GM23248 (cell line): Measurements from ENCODE around the gene FAT1. TPM values are rescaled to one million over a fixed set of nuclear protein-coding genes. Genes with fewer than 3 reads are reported as not detected.

Experiments used
- DNase-seq: peaks from one replicate; pipeline ENCODE4 v3.0.0-alpha.2; 2015
- H2AFZ ChIP-seq: fragments of 200-600 bp; sonication (generic); 2 replicates; pipeline ENCODE4 v1.6.1; 2016; ENCODE audit warnings: antibody characterized with exemption
- H3F3A ChIP-seq: fragments of 200-600 bp; sonication (generic); 2 replicates; pipeline ENCODE4 v1.6.1; 2016; ENCODE audit warnings: mild to moderate bottlenecking, antibody characterized with exemption, mixed run types; ENCODE audit not compliant: insufficient read depth
- H3K27ac ChIP-seq: fragments of 200-600 bp; sonication (generic); 2 replicates; pipeline ENCODE4 v1.5.1; 2016; ENCODE audit warnings: mild to moderate bottlenecking
- H3K27me3 ChIP-seq: fragments of 200-600 bp; sonication (generic); replicated peaks from 2 replicates; pipeline ENCODE4 v1.6.1; 2016; ENCODE audit warnings: mild to moderate bottlenecking; ENCODE audit not compliant: insufficient read depth
- H3K36me3 ChIP-seq: fragments of 200-600 bp; sonication (generic); 2 replicates; pipeline ENCODE4 v1.6.1; 2016; ENCODE audit warnings: low read depth, mild to moderate bottlenecking
- H3K4me1 ChIP-seq: fragments of 200-600 bp; sonication (generic); 2 replicates; pipeline ENCODE4 v1.6.1; 2016; ENCODE audit warnings: mild to moderate bottlenecking; ENCODE audit not compliant: insufficient read depth
- H3K4me2 ChIP-seq: fragments of 200-600 bp; sonication (generic); one replicate; pipeline ENCODE4 v1.6.1; 2016; ENCODE audit warnings: mild to moderate bottlenecking; ENCODE audit not compliant: unreplicated experiment
- H3K4me3 ChIP-seq: fragments of 200-600 bp; sonication (generic); 2 replicates; pipeline ENCODE4 v1.5.1; 2016; ENCODE audit warnings: mild to moderate bottlenecking
- H3K79me2 ChIP-seq: fragments of 200-600 bp; sonication (generic); 2 replicates; pipeline ENCODE4 v1.6.1; 2016; ENCODE audit warnings: mild to moderate bottlenecking; ENCODE audit not compliant: insufficient read depth
- H3K9ac ChIP-seq: fragments of 200-600 bp; sonication (generic); 2 replicates; pipeline ENCODE4 v1.6.1; 2016; ENCODE audit warnings: mild to moderate bottlenecking
- H3K9me2 ChIP-seq: fragments of 200-600 bp; sonication (generic); 2 replicates; pipeline ENCODE4 v1.6.1; 2016; ENCODE audit warnings: mixed run types, mild to moderate bottlenecking, moderate library complexity; ENCODE audit not compliant: insufficient read depth
- H3K9me3 ChIP-seq: fragments of 200-600 bp; sonication (generic); one replicate; pipeline ENCODE4 v1.6.1; 2017; ENCODE audit warnings: low read depth
- H4K20me1 ChIP-seq: fragments of 200-600 bp; sonication (generic); 2 replicates; pipeline ENCODE4 v1.6.0; 2016; ENCODE audit not compliant: insufficient read depth
- EZH2 ChIP-seq: fragments of 200-600 bp; sonication (generic); IDR thresholded peaks from 2 replicates; pipeline ENCODE4 v1.6.1; 2018; ENCODE audit warnings: antibody characterized with exemption, mild to moderate bottlenecking; ENCODE audit not compliant: insufficient read depth, poor library complexity, severe bottlenecking
- EZH2phosphoT487 ChIP-seq: fragments of 200-600 bp; sonication (generic); IDR thresholded peaks from 2 replicates; pipeline ENCODE4 v1.6.1; 2018; ENCODE audit warnings: antibody characterized with exemption, moderate library complexity, mild to moderate bottlenecking, low read depth; ENCODE audit not compliant: insufficient read depth
- WGBS, 2 experiments: methylation state at CpG; one replicate each; pipeline ENCODE4 v1.1.6; 2015 to 2017; ENCODE audit warnings: low lambda C conversion rate in 2 of 2, low coverage in 1 of 2; ENCODE audit errors: missing lambda C conversion rate in 2 of 2; 5-methylcytosine and 5-hydroxymethylcytosine counted together
- in situ Hi-C: fragments of 300-500 bp; cut with MboI; formaldehyde crosslinking; loops from 2 replicates; pipeline ENCODE4 v1.15.0; 2020
- polyA plus RNA-seq: library from polyadenylated mRNA; unstranded; fragments of >200 nt; fragmentation: Nextera tagmentation; extraction: Ambion mirVana; gene quantifications from 2 replicates; pipeline ENCODE4 v1.2.1, GENCODE V29; 2016
- total RNA-seq: library from RNA; depleted of rRNA; stranded (reverse); fragments of >200 nt; shearing (Covaris generic); gene quantifications from 2 replicates; pipeline ENCODE4 v1.2.3, GENCODE V29; 2014; rRNA removed

FAT1 gene
- 250 and 261 TPM in 2 replicates for total RNA-seq
- polyA plus RNA-seq, result 53.3 and 54.0 TPM in 2 replicates

DNA sequence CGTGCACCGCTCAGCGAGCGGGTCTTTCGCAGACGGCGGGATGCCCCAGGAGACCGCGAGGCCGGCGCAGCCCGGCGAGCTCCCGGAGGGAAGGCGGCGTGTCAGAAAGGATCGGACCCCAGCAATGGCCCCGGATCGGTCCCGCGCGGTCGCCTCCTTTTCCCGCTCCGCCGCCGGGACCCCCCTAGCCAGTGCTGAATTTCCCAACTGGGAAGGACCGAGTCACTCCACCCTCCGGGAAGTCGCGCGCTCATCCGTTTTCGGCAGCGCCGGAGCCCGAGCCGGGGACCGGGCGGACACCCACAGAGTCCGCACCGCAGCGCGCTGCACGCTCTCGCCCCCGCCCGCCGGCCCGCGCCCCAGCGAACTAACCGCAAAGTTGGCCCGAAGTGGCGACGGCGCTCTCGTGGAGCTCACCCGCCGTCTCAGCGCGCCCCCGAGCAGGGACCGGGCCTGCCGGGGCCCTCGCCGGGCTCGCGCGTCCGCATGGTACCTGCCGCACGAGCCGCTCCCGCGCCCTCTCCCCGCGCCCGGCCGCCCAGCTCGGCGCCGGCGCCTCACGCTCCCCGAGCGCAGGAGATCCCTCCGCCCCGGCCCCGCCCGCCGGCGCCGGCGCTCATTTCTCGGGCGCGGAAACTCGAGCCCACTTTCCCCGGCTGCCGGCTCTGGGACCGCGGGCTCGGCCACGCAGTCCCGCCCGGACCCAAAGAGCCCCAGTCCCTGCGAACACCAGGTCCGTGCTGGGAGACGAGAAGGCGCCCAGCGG is at the start of gene FAT1:
Gene FAT1 (minus strand): TSS at position 565 of the 766 bp plus-strand sequence. CDS start 14,029 bp downstream, outside the sequence.
- 1% methylated on average over 52 to 72 of the region's 112 CpGs for WGBS, 2 experiments
- H3K4me2 ChIP-seq, result peak within 1 kb of the TSS; percentile 96
- no peaks in the 10 kb centered on the region for H3K9me2 ChIP-seq
- H3K27me3 ChIP-seq, result no peaks in the 10 kb centered on the region
- no peak for TF ChIP-seq EZH2phosphoT487
- TF ChIP-seq EZH2, result no peak
- H3K36me3 ChIP-seq, result no peaks in the 10 kb centered on the region
- peak within 1 kb of the TSS; percentile 88 for H3K4me3 ChIP-seq
- in situ Hi-C loops, result loop anchor here (25.0 kb wide), 1 partner anchor 864 kb away; no protein-coding TSS in a partner anchor
- H3K9me3 ChIP-seq, result peaks cover 8% of the 10 kb centered on the region
- DNase-seq, result peak; percentile 90
- H3K79me2 ChIP-seq, result peaks cover 81% of the 10 kb centered on the region
- peak within 1 kb of the TSS; percentile 92 for H3K9ac ChIP-seq
- H3K27ac ChIP-seq, result peak within 1 kb of the TSS; percentile 86
- peaks cover 22% of the 10 kb centered on the region for H3K4me1 ChIP-seq
- peaks cover 26% of the 10 kb centered on the region for H3F3A ChIP-seq
- peak within 1 kb of the TSS; percentile 88 for H2AFZ ChIP-seq
- 0 out of 2 replicates have a peak, but pooled peaks cover 9% of the 10 kb centered on the region for H4K20me1 ChIP-seq

- Histone ChIP-seq H3K27me3 (no peaks in the 10 kb centered on the region), H2AFZ (no peak overlapping the region), H3K9ac (no peak overlapping the region), H3F3A (peaks cover 24% of the 10 kb centered on the region), H3K9me3 (no peaks in the 10 kb centered on the region), H3K36me3 (no peaks in the 10 kb centered on the region), H4K20me1 (no peaks in the 10 kb centered on the region), H3K79me2 (no peaks in the 10 kb centered on the region), H3K9me2 (no peaks in the 10 kb centered on the region), H3K4me3 (no peak overlapping the region), H3K4me2 (no peak overlapping the region), H3K4me1 (peaks cover 30% of the 10 kb centered on the region), H3K27ac (no peak overlapping the region)
- WGBS, 2 experiments, result 83 to 84% methylated on average over 12 of the region's 12 CpGs
- TF ChIP-seq EZH2 (no peak), EZH2phosphoT487 (no peak)
- in situ Hi-C loops, result no loop called here
- DNase-seq, result no peak
Measured at GRCh38 chr4:186772936-186773487, 49.4 kb upstream of the FAT1 start.

DNA sequence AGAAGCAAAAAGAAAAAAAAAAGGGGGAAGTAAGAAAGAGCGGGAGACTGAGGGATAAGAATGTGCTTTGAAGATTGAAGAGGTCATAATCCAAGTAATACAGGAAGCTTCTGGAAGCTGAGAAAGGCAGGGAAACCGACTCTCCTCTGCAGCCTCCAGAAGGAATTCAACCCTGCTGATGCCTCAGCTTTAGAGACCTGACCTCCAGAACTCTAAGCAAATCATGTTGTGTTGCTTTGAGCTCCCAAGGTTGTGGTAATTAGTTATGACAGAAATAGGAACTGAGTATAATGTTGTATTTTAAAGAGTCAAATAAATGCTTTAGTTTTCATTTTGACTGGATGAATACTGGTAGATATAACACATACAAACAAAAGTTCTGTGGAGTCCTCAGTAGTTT is 48.0 kb upstream of the FAT1 start:
- in situ Hi-C loops, result no loop called here

GRCh38 chr4:186770481-186771175 is 47.0 kb upstream of the FAT1 start:
- Histone ChIP-seq H3K4me2 (peak overlapping the region; percentile 74), H3K27me3 (no peaks in the 10 kb centered on the region), H3K4me1 (peaks cover 25% of the 10 kb centered on the region), H3F3A (peaks cover 24% of the 10 kb centered on the region), H3K4me3 (peak overlapping the region; percentile 45), H3K27ac (peak overlapping the region; percentile 74), H3K79me2 (no peaks in the 10 kb centered on the region), H3K36me3 (no peaks in the 10 kb centered on the region), H3K9me3 (no peaks in the 10 kb centered on the region), H3K9ac (peak overlapping the region; percentile 3; the same call in 1 of the 2 replicates), H4K20me1 (no peaks in the 10 kb centered on the region), H2AFZ (peak overlapping the region; percentile 65), H3K9me2 (no peaks in the 10 kb centered on the region)
- DNase-seq, result peak; percentile 81
- 13 to 17% methylated on average over 4 of the region's 4 CpGs for WGBS, 2 experiments
- TF ChIP-seq EZH2, result no peak
- TF ChIP-seq EZH2phosphoT487, result no peak
- in situ Hi-C loops, result no loop called here

More for the DNA sequence above, 48.0 kb upstream of the FAT1 start:
- no peaks in the 10 kb centered on the region for H3K27me3 ChIP-seq
- H3K4me1 ChIP-seq, result peaks cover 30% of the 10 kb centered on the region
- no peaks in the 10 kb centered on the region for H3K9me3 ChIP-seq
- peak overlapping the region; percentile 74 for H3K27ac ChIP-seq
- H3K79me2 ChIP-seq, result no peaks in the 10 kb centered on the region
- 0 out of 2 replicates have a peak overlapping the region, but pooled peaks have one; percentile 3 for H3K9ac ChIP-seq
- peak; percentile 24 for DNase-seq
- TF ChIP-seq EZH2 (no peak), EZH2phosphoT487 (no peak)
- no peaks in the 10 kb centered on the region for H3K9me2 ChIP-seq
- H3K36me3 ChIP-seq, result no peaks in the 10 kb centered on the region
- H3K4me2 ChIP-seq, result peak overlapping the region; percentile 74
- no peaks in the 10 kb centered on the region for H4K20me1 ChIP-seq
- 3 to 11% methylated on average over 2 of the region's 2 CpGs for WGBS, 2 experiments
- no peak overlapping the region; the same call in 1 of the 2 replicates for H3K4me3 ChIP-seq
- H3F3A ChIP-seq, result peaks cover 24% of the 10 kb centered on the region
- peak overlapping the region; percentile 63 for H2AFZ ChIP-seq
